ENCODE results near the gene DYNC1H1. TPM values are rescaled to one million over a fixed set of nuclear protein-coding genes. Genes with fewer than 3 reads are reported as not detected.
A peak's percentile ranks its signal among the peaks of the same experiment; 100 is the strongest.

The DYNC1H1 gene
- total and polyA plus RNA-seq, 10 donors: 65.9 to 446 (median 351) TPM

GRCh38 chr14:102085488-102085887 is 121.1 kb downstream of the DYNC1H1 start:
- Histone ChIP-seq H3K27ac (peak overlapping the region in 7 of 8 donors; percentile 98 to 100 (median 100)), H3K9me3 (no peaks in the 10 kb centered on the region), H3K4me1 (peaks cover 43 to 82% (median 62%) of the 10 kb centered on the region in 6 donors), H3K27me3 (replicated peaks in 1 of 7) (no peaks in the 10 kb centered on the region), H3K4me3 (peak overlapping the region; percentile 46 to 91 (median 77)), H3K36me3 (peaks cover 5 to 56% (median 52%) of the 10 kb centered on the region in 6 donors)
- TF ChIP-seq POLR2AphosphoS5 (IDR thresholded peaks at IDR 0.05): no peak
- no peak for TF ChIP-seq POLR2A (IDR thresholded peaks at IDR 0.05)
- TF ChIP-seq CTCF (IDR thresholded peaks at IDR 0.05 in 8 of 11, conservative IDR thresholded peaks at IDR 0.05 in 3 of 11): no peak
- DNase-seq: peak; percentile 56
- 42 to 52% (median 49%) methylated on average over 10 of the region's 10 CpGs for WGBS, 5 donors
- intact Hi-C loops (cut with DNase I; ENCODE audit: low total_unique reads): loop anchor here (5.0 kb wide), 1 partner anchor 123 kb away; the partner anchor contains the start of gene DYNC1H1

- Histone ChIP-seq H3K4me3 (peak overlapping the region; percentile 46 to 91 (median 77)), H3K27ac (peak overlapping the region; percentile 98 to 100 (median 100)), H3K9me3 (no peaks in the 10 kb centered on the region), H3K27me3 (replicated peaks in 1 of 7) (no peaks in the 10 kb centered on the region), H3K4me1 (peaks cover 43 to 77% (median 62%) of the 10 kb centered on the region in 6 donors), H3K36me3 (peaks cover 5 to 49% (median 45%) of the 10 kb centered on the region in 6 donors)
- intact Hi-C loops (cut with DNase I; ENCODE audit: low total_unique reads): loop anchor here (5.0 kb wide), 1 partner anchor 124 kb away; the partner anchor contains the start of gene DYNC1H1
- no peak for TF ChIP-seq POLR2AphosphoS5 (IDR thresholded peaks at IDR 0.05)
- TF ChIP-seq POLR2A (IDR thresholded peaks at IDR 0.05): no peak
- no peak for TF ChIP-seq CTCF (IDR thresholded peaks at IDR 0.05 in 8 of 11, conservative IDR thresholded peaks at IDR 0.05 in 3 of 11)
- no peak for DNase-seq
- WGBS, 5 donors: 3 to 4% (median 3%) methylated on average over 35 to 49 of the region's 49 CpGs
Observed at GRCh38 chr14:102085948-102086708, 121.8 kb downstream of the DYNC1H1 start.

- no peaks in the 10 kb centered on the region for H3K27me3 ChIP-seq (replicated peaks in 1 of 7)
- no peaks in the 10 kb centered on the region for H3K9me3 ChIP-seq
- peaks cover 5 to 44% (median 40%) of the 10 kb centered on the region in 6 donors for H3K36me3 ChIP-seq
- peak overlapping the region; percentile 46 to 91 (median 77) for H3K4me3 ChIP-seq
- intact Hi-C loops (cut with DNase I; ENCODE audit: low total_unique reads): loop anchor here (5.0 kb wide), 1 partner anchor 124 kb away; the partner anchor contains the start of gene DYNC1H1
- TF ChIP-seq CTCF (IDR thresholded peaks at IDR 0.05 in 8 of 11, conservative IDR thresholded peaks at IDR 0.05 in 3 of 11) (no peak), POLR2A (IDR thresholded peaks at IDR 0.05) (no peak), POLR2AphosphoS5 (IDR thresholded peaks at IDR 0.05) (no peak)
- 0% methylated on average over 4 to 32 of the region's 32 CpGs for WGBS, 5 donors
- peaks cover 41 to 72% (median 60%) of the 10 kb centered on the region in 6 donors for H3K4me1 ChIP-seq
- peak overlapping the region; percentile 98 to 100 (median 100) for H3K27ac ChIP-seq
- no peak for DNase-seq
Observed at GRCh38 chr14:102086709-102086971, 122.3 kb downstream of the DYNC1H1 start.

All from spleen (tissue), 11 donors.